Stimulated activated CD8-positive, alpha-beta memory T cell treated with anti-CD3 and anti-CD28 coated beads, Interleukin-7, amount 100 ng/mL, for 1 hour (primary cell): ENCODE data around the gene PDZD2.
"Not testable (repeated sequence)": the region's sequence is repeated elsewhere in the genome, so short reads cannot be mapped to it uniquely, and the experiment has no call there.

Source experiments
- DNase-seq, 2 donors: peaks; one replicate each; pipeline ENCODE4 v3.0.0-alpha.2; 2020; ENCODE audit warnings: low read depth in 2 of 2

Gene PDZD2

DNA sequence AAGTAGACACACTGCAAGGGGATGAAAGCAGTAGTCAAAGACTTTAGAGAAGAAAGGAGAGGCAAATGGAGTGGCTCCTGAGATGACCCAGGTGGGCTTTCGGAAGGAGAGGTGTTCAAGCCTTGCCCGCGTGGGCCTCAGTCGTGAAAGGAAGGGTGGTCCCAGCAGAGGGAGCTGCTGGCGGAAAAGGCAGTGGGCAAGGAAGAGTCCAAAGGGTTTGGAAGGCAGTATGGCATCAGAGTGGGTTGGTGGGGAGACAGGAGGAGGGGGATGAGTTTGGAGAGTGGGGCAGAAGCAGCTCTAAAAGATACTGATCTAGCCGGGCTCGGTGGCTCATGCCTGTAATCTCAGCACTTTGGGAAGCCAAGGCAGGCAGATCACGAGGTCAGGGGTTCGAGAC, 369.8 kb downstream of the PDZD2 start:
- no peak for DNase-seq

DNA sequence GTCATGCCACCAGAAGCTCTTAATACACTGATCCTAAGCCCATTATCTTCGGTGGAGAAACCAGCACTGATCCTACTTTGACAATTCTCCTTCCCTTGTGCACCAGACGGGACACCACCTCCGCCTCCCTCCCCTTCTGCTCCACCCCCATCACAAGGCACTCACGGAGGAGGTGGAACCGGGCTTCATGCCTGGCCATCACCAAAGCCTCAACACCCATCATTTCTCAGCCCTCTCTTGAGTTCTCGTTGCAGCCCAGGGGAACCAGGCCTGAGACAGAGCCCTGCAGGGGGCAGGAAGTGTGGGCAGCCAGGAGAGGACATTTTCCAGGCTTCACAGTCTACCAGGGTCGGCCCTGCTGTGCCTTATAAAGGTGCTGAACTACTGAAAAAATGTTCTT, 374.7 kb downstream of the PDZD2 start:
- DNase-seq = no peak

- no peak for DNase-seq
Observed at GRCh38 chr5:32014096-32014745, 375.3 kb downstream of the PDZD2 start.

GRCh38 chr5:32015262-32015661, 376.3 kb downstream of the PDZD2 start:
- not testable (repeated sequence) for DNase-seq

- DNase-seq = no peak
Observed at GRCh38 chr5:32017692-32018367, 378.9 kb downstream of the PDZD2 start.

DNA sequence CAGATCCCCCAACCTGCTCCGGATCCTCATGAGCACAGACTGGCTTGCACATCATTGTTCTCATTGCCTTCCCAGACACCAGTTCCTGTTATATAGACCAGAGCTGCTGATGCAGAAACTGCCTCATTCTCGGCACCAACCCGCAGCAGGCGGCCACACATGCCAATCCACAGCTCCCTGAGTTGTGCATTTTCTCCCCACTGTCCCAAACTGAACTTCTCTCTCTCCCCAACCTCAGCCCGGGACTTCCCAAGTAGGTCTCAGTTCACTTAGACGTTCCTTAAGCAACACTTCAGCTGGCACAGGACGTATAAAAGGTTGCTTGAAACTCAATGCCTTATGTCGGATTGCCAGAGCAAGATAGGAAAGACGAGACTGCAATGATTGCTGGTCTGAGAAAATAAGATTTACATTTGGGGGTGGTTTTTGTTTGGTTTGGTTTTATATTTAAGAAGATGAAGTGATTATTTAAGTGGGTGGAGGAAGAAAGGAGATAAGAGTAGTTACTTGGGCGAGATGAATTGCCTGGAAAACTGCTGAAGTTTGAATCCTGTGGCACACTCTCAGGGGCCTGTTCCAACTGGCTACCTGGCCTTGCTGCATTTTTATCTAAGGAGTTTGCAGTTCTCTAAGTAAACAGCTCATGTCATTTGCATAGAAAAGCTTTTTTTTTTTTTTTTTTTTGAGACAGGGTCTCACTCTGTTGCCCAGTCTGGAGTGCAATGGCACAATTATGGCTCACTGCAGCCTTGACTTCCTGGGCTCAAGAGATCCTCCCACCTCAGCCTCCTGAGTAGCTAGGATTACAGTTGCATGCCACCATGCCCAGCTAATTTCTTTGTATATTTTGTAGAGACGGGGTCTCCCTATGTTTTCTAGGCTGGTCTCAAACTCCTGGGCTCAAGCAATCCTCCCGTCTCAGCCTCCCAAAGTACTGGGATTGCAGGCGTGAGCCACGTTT, 379.8 kb downstream of the PDZD2 start:
- DNase-seq = no peak

DNA sequence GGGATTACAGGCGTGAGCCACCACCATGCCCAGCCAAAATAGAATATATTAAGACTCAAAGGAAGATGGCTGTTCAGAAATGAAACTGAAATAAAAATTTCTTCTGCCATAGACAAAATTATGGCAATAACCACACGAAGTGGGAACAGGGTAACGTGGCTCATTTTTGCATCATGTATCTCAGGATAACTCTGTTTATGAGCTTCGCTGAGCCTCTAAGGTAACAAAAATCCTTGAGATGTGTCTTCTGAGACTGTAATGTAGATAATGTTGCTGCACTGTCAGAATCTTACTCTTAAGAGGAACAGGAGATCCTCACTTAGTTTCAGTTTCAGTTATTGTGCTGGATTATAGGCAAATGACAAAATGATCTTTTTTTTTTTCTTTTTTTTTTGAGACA, 381.3 kb downstream of the PDZD2 start:
- DNase-seq = no peak

DNA sequence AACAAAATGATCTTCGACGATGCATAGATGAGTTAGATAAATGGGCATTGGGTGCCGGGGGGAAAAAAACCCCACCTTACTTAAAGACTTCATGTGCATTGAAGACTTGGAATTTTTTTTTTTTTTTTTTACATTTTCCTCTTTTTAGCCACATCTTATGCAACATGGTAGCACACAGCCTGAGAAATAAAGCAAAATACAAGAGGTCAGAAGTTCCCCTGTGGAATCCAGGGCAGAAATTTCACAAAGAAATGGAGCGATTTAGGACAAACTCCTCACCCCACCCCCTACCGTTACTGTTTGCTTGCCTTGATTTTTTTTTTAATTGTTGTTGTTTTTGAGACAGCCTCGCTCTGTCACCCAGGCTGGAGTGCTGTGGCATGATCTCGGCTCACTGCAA, 382.0 kb downstream of the PDZD2 start:
- no peak for DNase-seq

DNA sequence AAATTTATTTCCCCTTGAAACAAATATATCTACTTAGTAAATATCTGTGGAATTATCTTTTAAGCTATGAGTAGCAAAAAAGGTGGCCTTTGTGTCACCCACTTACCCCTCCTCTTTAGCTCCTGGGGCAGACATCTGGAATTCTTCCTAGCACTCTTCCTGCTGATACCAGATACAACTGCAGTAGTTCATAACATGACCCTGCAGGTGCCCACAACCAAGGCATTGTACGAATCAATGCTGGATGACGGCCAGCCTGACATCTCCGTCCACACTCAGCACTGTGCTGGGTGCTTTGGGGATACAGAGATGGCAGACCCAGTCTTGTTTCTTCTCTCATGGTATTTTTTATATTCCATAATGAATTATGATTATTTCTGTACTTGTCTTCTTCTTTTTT, 382.8 kb downstream of the PDZD2 start:
- DNase-seq = no peak

- DNase-seq = no peak
Observed at GRCh38 chr5:32022638-32023037, 383.7 kb downstream of the PDZD2 start.

GRCh38 chr5:32023816-32024215, 384.9 kb downstream of the PDZD2 start:
- DNase-seq = no peak

- no peak for DNase-seq
Observed at GRCh38 chr5:32024751-32025150, 385.8 kb downstream of the PDZD2 start.

DNA sequence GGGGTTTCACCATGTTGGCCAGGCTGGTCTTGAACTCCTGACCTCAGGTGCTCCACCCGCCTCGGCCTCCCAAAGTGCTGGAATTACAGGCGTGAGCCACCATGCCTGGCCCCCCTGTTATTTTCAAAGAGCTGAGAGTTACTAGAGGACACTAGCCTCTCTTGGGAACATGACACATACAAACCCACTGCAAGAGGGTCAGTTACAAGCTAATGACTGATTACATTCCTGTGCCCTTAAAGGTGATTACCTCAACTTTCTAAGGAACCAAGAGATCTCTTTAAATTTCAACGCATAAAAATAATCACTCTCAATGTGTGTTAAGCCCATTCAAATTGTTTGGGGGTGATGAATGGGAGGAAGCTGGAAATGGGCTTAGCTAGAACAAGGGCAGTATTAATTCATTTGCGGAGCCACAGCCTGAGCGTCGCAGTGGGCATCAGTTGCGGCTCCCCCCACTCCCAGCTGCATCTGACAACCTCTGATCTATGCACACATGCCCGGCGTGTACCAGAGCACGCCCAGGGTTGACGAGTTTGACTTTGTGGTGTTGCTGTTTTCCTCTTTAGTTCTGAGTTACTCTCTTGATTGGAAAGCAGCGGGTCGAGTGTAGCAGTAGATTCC, 388.3 kb downstream of the PDZD2 start:
- no peak for DNase-seq

GRCh38 chr5:32027717-32028458, 389.0 kb downstream of the PDZD2 start:
- DNase-seq = no peak

- DNase-seq = no peak
Observed at GRCh38 chr5:32029261-32029660, 390.3 kb downstream of the PDZD2 start.

DNA sequence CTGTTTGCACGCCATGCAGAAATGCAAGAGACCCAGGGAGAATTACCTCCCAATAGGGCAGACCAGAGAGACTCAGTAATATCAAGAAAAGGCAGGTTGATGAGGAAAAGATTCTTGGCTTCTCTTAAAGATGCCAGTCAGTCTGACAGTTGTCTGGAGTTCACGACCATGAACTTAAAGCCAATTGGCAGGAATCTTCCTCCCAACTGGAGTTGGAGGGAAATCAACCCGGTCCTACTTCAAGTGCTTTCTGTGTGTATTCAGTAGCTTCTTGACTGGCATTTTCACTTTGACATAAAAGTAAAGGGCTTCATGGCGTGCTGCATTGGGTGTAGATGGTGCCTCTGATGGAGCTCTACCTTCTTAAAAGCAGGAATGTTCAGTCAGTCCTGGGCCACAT, 390.9 kb downstream of the PDZD2 start:
- no peak for DNase-seq

DNA sequence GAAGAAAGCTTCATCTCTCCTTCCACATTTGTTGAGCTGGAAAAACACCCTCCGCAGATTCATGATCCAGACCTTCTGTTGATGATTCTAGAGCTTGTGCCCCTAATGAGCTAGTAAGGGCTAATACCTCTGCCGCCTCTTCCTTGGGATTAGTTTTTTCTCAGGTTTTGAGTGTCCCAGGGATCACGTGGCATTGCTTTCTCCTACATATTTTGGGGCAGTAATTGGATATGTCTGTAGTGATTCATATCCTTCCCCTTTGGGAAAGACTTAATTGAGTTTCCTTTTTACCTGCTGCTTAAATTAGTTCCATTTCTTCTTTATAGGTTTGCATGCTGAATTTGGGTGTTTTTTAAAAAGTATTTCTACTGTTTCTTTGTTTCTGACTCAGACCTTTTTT, 391.3 kb downstream of the PDZD2 start:
- no peak for DNase-seq

DNA sequence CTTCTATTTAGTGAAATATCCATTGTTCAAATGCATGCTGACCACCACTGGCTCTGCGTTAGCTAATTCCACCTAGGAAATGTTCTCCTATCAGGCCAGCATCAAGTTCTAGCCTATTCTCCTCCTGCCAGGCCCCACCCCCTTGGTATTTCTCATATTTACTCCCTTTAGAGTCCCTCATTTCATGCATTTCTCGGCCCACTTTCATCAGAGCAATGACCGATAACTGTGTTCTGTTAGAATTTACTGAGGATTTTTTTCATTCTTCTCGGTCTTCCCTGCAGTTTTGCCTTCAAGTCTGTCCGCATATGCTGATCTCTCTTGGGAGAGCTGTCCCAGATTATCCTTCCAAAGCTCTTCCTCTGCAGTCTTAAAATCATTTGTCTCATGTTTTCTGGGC, 391.8 kb downstream of the PDZD2 start:
- DNase-seq = no peak

DNA sequence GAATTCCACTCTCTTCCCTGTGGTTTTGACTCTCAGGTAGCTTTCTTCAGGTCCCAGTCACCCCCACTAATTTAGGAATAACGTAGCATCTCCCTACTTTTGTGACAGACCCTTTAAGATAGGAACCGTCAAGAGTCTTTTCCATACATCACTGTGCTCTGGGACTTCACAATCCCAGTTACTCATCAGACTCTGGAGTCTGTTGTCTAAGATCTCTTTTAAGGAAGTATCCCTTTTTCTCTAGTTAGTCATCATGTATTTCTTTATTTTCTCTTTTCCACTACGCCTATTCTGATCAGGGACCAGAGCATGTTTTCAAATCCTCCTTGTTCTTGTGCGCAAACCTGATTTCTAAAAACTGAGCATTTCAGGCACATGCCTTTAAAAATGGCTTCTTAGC, 392.2 kb downstream of the PDZD2 start:
- no peak for DNase-seq

DNA sequence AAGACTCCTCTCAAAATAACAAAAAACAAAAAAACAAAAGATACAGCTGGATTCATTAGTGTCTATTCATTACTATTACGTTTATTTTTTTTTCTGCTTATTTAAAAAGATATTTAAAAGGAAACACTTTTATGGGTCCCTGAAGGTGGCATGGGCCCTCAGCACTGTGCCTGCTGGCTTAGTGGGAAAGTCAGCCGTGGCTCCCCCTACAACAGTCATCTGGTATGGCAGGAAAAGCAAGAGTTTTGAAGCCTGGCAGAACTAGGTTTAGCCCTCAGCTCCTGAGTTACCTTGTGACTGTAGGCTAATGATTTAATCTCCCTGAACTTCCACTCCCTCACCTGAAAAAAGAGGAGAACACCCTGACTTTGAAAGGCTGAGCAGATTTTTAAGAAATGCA, 399.6 kb downstream of the PDZD2 start:
- DNase-seq = no peak

DNA sequence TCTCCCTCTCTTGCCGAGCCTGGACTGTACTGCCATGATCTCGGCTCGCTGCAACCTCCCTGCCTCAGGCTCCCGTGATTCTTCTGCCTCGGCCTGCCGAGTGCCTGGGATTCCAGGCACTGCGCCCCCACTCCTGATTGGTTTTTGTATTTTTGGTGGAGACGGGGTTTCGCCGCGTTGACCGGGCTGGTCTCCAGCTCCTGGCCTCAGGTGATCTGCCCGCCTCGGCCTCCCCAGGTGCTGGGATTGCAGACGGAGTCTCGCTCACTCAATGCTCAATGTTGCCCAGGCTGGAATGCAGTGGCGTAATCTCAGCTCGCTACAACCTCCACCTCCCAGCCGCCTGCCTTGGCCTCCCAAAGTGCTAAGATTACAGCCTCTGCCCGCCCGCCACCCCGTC, 400.2 kb downstream of the PDZD2 start:
- not testable (repeated sequence) for DNase-seq
